GM12878 (cell line): Measurements from ENCODE around the gene POU2F1. TPM values are rescaled to one million over a fixed set of nuclear protein-coding genes. Genes with fewer than 3 reads are reported as not detected.

Experiments used
- ATAC-seq: fragments of 200-7000 bp; cut with Tn5 transposase; 3 replicates; pipeline ENCODE4 v1.9.1; 2020; ENCODE audit warnings: mild to moderate bottlenecking, moderate library complexity
- BruUV-seq: library from RNA; stranded (reverse); fragments of 400-500 nt; replicated peaks from 2 replicates; lab custom pipeline; 2021; lab: Mats Ljungman, UMichigan
- CTCF ChIA-PET: fragments of 300-600 bp; sonication (Branson Sonifier 250); formaldehyde crosslinking; extraction: SDS; loops from one replicate; lab custom pipeline; 2021; ENCODE audit warnings: inconsistent platforms; lab: Yijun Ruan, JAX
- POLR2A ChIA-PET: fragments of 350-600 bp; formaldehyde crosslinking; extraction: SDS; loops from one replicate; lab custom pipeline; 2021; ENCODE audit warnings: inconsistent platforms; lab: Charles Lee
- RAD21 ChIA-PET: fragments of 300-600 bp; sonication (Branson Sonifier 250); formaldehyde crosslinking; loops from one replicate; lab custom pipeline; 2023; ENCODE audit warnings: antibody characterized with exemption; ENCODE audit not compliant: unreplicated experiment; lab: Charles Lee
- SMC1A ChIA-PET: fragments of 300-600 bp; sonication (Branson Sonifier 250); formaldehyde crosslinking; loops from one replicate; lab custom pipeline; 2023; ENCODE audit not compliant: unreplicated experiment, uncharacterized antibody; lab: Charles Lee
- DNase-seq: peaks from one replicate; pipeline ENCODE4 v3.0.0-alpha.2; 2011; ENCODE audit warnings: low read depth, low spot score
- FAIRE-seq: peaks from 3 replicates; lab custom pipeline; 2011; peaks lifted over from hg19 to GRCh38; lab: Jason Lieb, UNC
- H2AFZ ChIP-seq: 2 replicates; pipeline ENCODE4 v1.6.0; 2011; ENCODE audit warnings: low read depth, low read length, control low read depth; ENCODE audit not compliant: control insufficient read depth
- H3K27ac ChIP-seq: 2 replicates; pipeline ENCODE4 v1.5.1; 2011; ENCODE audit warnings: control low read depth; ENCODE audit not compliant: control insufficient read depth, insufficient read depth
- H3K27me3 ChIP-seq, 2 experiments: replicated peaks in 1 of 2; 2 replicates each; pipeline versions ENCODE4 v1.6.0 to v1.6.1; 2011; ENCODE audit warnings: low read length in 1 of 2; ENCODE audit not compliant: control insufficient read depth in 2 of 2, insufficient read depth in 2 of 2
- H3K36me3 ChIP-seq, 2 experiments: 2 replicates each; pipeline ENCODE4 v1.5.1; 2011; ENCODE audit warnings: low read length in 1 of 2; ENCODE audit not compliant: control insufficient read depth in 2 of 2, insufficient read depth in 2 of 2
- H3K4me1 ChIP-seq: 2 replicates; pipeline ENCODE4 v1.6.1; 2011; ENCODE audit warnings: mild to moderate bottlenecking, low read length, moderate library complexity, mixed read lengths; ENCODE audit not compliant: control insufficient read depth, insufficient read depth
- H3K4me2 ChIP-seq: 2 replicates; pipeline ENCODE4 v1.6.0; 2011; ENCODE audit warnings: control low read depth; ENCODE audit not compliant: control insufficient read depth, insufficient read depth
- H3K4me3 ChIP-seq: fragments of 200-600 bp; sonication (generic); 2 replicates; pipeline ENCODE4 v1.5.1; 2016
- H3K79me2 ChIP-seq: 2 replicates; pipeline ENCODE4 v1.6.0; 2011; ENCODE audit warnings: low read length; ENCODE audit not compliant: control insufficient read depth, insufficient read depth
- H3K9ac ChIP-seq: 2 replicates; pipeline ENCODE4 v1.8.0; 2011; ENCODE audit warnings: low read length, control low read depth, mixed read lengths; ENCODE audit not compliant: control insufficient read depth, insufficient read depth
- H3K9me3 ChIP-seq: replicated peaks from 3 replicates; pipeline ENCODE4 v1.5.1; 2011; ENCODE audit warnings: mild to moderate bottlenecking, low read length; ENCODE audit not compliant: control insufficient read depth, insufficient read depth
- H4K20me1 ChIP-seq: 2 replicates; pipeline ENCODE4 v1.6.0; 2011; ENCODE audit not compliant: control insufficient read depth, insufficient read depth
- E2F8 ChIP-seq: fragments of 450-650 bp; IDR thresholded peaks from 2 replicates; pipeline ENCODE4 v1.6.1; 2018; ENCODE audit warnings: mild to moderate bottlenecking, low read depth, moderate library complexity; ENCODE audit not compliant: partially characterized antibody
- E4F1 ChIP-seq: fragments of 450-650 bp; IDR thresholded peaks from 2 replicates; pipeline ENCODE4 v1.6.1; 2018; ENCODE audit warnings: borderline replicate concordance, mild to moderate bottlenecking; ENCODE audit not compliant: partially characterized antibody
- MYC ChIP-seq: IDR thresholded peaks from 2 replicates; pipeline ENCODE4 v1.6.1; 2011; ENCODE audit warnings: mild to moderate bottlenecking, low read length, moderate library complexity, inconsistent platforms; ENCODE audit not compliant: insufficient read depth, insufficient replicate concordance, insufficient read length, severe bottlenecking
- PKNOX1 ChIP-seq: fragments of 450-650 bp; IDR thresholded peaks from 2 replicates; pipeline ENCODE4 v1.6.1; 2016; ENCODE audit warnings: mild to moderate bottlenecking
- RBBP5 ChIP-seq: fragments of 200-600 bp; sonication (generic); conservative IDR thresholded peaks from 2 replicates; pipeline ENCODE4 v1.6.1; 2016
- WGBS: methylation state at CpG from one replicate; pipeline ENCODE4 v1.1.6; 2016; ENCODE audit warnings: low lambda C conversion rate; ENCODE audit not compliant: insufficient replicate concordance, insufficient coverage; ENCODE audit errors: missing lambda C conversion rate; 5-methylcytosine and 5-hydroxymethylcytosine counted together
- in situ Hi-C: fragments of 300-500 bp; cut with MboI; formaldehyde crosslinking; loops from 9 replicates; pipeline ENCODE4 v1.14.3; 2018; ENCODE audit warnings: mixed read lengths
- intact Hi-C: fragments of 100-400 bp; cut with micrococcal nuclease; formaldehyde crosslinking; loops from one replicate; pipeline ENCODE4 v1.14.2; 2022; ENCODE audit not compliant: unreplicated experiment
- polyA plus RNA-seq, 11 experiments: library from polyadenylated mRNA; depleted of rRNA in 4 of 11; unstranded in 6 of 11; stranded (reverse) in 5 of 11; fragments of >200 nt; fragmentation: Nextera tagmentation in 4 of 11; fragmentation: Illumina TruSeq in 1 of 11; extraction: Ambion mirVana in 4 of 11; extraction: Trizol in 1 of 11; gene quantifications; 1 replicate in 1 of 11; 2 replicates in 10 of 11; pipeline versions ENCODE4 v1.2.1 to v1.2.3, GENCODE V29; 2011 to 2016; ENCODE audit warnings: inconsistent platforms in 2 of 11, missing spikeins in 2 of 11, low read depth in 1 of 11
- total RNA-seq, 4 experiments: library from RNA; depleted of rRNA in 3 of 4; stranded (reverse); fragments of >200 nt in 3 of 4; fragmentation: Illumina TruSeq in 1 of 4; extraction: Trizol in 1 of 4; gene quantifications; 2 replicates each; pipeline versions ENCODE4 v1.2.1 to v1.2.3, GENCODE V29; 2013 to 2021

POU2F1 gene
- total and polyA plus RNA-seq, 10 of the 15 experiments (the other 5 are each of a cell fraction or from before 2014, with no cell fraction given), result 2.5 to 21.7 (median 12.5) TPM

GRCh38 chr1:167467752-167468151 is 247.1 kb downstream of the POU2F1 start:
- Histone ChIP-seq H3K4me1 (no peaks in the 10 kb centered on the region), H3K79me2 (no peaks in the 10 kb centered on the region), H3K4me3 (no peak overlapping the region), H3K9ac (no peak overlapping the region), H3K4me2 (no peak overlapping the region), H3K36me3 (no peaks in the 10 kb centered on the region), H3K9me3 (no peaks in the 10 kb centered on the region)
- POLR2A ChIA-PET, result no interaction called here
- intact Hi-C loops (no loop called here), in situ Hi-C loops (no loop called here)
- no peak for DNase-seq
- SMC1A ChIA-PET, result interaction anchor here (0.6 to 1.5 kb wide), 3 partner anchors 8 to 115 kb away, joined by 3 to 4 read pairs (median 3); no protein-coding TSS in a partner anchor
- TF ChIP-seq E4F1 (no peak), RBBP5 (no peak), E2F8 (no peak), PKNOX1 (no peak), MYC (no peak)
- TF ChIP-seq, all 136 proteins: peak for 0
- CTCF ChIA-PET, result interaction anchor here (1.1 kb wide), 2 partner anchors 26 to 62 kb away, joined by 3 to 4 read pairs; no protein-coding TSS in a partner anchor
- ATAC-seq, result no peak
- H4K20me1 ChIP-seq, result no peaks in the 10 kb centered on the region
- WGBS, result 39% methylated on average over 9 of the region's 9 CpGs
- H3K27me3 ChIP-seq, result no peaks in the 10 kb centered on the region; a peak in 1 of 4 replicates
- no peak overlapping the region for H3K27ac ChIP-seq
- FAIRE-seq, result no peak
- RAD21 ChIA-PET, result no interaction called here
- no TSS peak for BruUV-seq
- no peak overlapping the region for H2AFZ ChIP-seq
